Body of pancreas (tissue), 4 donors: ENCODE measurements around the gene EML6.

Experiments used
- POLR2A ChIP-seq, 3 donors: fragments of 450-650 bp; IDR thresholded peaks; one replicate each; pipeline ENCODE4 v1.6.1; 2016; ENCODE audit warnings: antibody characterized with exemption in 3 of 3, mild to moderate bottlenecking in 2 of 3
- TF ChIP-seq, protein P1 (sequence below), 7 experiments: fragments of 450-650 bp in 4 of 7; fragments of 200-600 bp in 3 of 7; sonication (generic) in 3 of 7; IDR thresholded peaks; one replicate each; pipeline ENCODE4 v1.5.1; 2016 to 2019; ENCODE audit warnings: antibody characterized with exemption in 7 of 7

DNA sequence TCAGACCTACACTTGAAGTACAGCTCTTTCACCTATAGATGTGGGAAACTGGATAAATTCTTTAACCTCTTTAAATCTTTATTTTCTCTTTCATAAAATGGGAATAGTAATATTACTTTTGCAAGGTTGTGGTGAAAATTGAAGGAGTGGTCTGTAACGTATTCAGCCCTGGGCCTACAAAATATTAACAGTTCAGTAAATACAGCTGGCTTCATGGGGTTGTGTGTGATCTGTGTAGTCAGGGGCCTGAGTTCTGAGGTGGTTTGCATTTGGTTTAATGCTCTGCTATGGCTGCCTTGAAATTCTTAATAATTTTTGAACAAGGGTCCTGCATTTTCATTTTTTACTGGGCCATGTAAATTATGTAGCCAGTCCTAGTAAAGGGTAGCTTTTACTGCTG, 16.8 kb upstream of the EML6 start:
- TF ChIP-seq, protein P1, sequence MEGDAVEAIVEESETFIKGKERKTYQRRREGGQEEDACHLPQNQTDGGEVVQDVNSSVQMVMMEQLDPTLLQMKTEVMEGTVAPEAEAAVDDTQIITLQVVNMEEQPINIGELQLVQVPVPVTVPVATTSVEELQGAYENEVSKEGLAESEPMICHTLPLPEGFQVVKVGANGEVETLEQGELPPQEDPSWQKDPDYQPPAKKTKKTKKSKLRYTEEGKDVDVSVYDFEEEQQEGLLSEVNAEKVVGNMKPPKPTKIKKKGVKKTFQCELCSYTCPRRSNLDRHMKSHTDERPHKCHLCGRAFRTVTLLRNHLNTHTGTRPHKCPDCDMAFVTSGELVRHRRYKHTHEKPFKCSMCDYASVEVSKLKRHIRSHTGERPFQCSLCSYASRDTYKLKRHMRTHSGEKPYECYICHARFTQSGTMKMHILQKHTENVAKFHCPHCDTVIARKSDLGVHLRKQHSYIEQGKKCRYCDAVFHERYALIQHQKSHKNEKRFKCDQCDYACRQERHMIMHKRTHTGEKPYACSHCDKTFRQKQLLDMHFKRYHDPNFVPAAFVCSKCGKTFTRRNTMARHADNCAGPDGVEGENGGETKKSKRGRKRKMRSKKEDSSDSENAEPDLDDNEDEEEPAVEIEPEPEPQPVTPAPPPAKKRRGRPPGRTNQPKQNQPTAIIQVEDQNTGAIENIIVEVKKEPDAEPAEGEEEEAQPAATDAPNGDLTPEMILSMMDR (IDR thresholded peaks at IDR 0.05) = no peak
- no peak for TF ChIP-seq POLR2A (IDR thresholded peaks at IDR 0.05)
